Measurements from ENCODE around the gene P4HB. TPM values are rescaled to one million over a fixed set of nuclear protein-coding genes. Genes with fewer than 3 reads are reported as not detected.
A peak's percentile ranks its signal among the peaks of the same experiment; 100 is the strongest.

Gene P4HB
- total and polyA plus RNA-seq, 8 donors = 876 to 2,130 (median 1,346) TPM

DNA sequence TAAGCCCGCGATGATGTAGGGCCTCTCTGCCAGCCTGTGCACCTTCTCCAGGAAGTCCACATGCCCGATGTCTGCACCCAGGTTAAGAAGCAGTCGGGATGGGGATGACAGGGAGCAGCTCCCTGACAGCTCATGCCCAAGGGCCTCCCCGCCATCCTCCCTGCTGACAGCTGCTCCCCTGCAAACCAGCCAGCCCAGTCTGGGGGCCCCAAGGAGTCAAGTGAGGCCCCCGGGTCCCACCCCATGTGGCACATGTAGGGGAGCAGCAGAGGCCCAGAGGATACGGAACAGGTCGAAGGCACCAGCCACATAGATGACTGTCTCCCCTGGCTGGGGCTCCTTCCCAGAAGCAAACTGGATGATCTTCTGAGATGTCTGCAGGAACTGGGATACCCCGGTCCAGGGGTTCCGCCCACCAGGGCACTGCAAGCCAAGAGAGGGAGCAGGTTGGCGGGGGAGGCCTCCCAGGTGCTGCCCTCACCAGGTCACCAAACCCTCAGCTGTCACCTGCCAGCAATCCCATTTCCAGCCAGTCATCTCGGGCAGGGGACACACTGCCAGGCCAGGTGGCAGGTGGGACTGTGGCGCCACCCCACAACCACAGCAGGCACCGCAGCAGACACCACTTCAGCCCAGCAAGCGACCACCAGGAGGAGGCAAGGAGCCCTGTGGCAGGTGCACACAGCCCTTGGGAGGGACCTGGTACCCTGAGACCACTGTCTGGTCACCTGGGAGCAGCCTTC lies 46.3 kb upstream of the P4HB start:
- no peak for FAIRE-seq
- no peak overlapping the region for H3K27ac ChIP-seq
- no peak overlapping the region for H3K4me3 ChIP-seq
- peaks cover 5 to 13% (median 10%) of the 10 kb centered on the region in 3 donors for H3K4me1 ChIP-seq
- H3K27me3 ChIP-seq = no peaks in the 10 kb centered on the region
- ATAC-seq = no peak
- intact Hi-C loops (cut with DNase I) = no loop called here
- H3K36me3 ChIP-seq = no peaks in the 10 kb centered on the region
- DNase-seq = peak in 2 of 6 donors; percentile 23 to 70
- TF ChIP-seq, protein P1, sequence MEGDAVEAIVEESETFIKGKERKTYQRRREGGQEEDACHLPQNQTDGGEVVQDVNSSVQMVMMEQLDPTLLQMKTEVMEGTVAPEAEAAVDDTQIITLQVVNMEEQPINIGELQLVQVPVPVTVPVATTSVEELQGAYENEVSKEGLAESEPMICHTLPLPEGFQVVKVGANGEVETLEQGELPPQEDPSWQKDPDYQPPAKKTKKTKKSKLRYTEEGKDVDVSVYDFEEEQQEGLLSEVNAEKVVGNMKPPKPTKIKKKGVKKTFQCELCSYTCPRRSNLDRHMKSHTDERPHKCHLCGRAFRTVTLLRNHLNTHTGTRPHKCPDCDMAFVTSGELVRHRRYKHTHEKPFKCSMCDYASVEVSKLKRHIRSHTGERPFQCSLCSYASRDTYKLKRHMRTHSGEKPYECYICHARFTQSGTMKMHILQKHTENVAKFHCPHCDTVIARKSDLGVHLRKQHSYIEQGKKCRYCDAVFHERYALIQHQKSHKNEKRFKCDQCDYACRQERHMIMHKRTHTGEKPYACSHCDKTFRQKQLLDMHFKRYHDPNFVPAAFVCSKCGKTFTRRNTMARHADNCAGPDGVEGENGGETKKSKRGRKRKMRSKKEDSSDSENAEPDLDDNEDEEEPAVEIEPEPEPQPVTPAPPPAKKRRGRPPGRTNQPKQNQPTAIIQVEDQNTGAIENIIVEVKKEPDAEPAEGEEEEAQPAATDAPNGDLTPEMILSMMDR (IDR thresholded peaks at IDR 0.05) = no peak
- WGBS, 2 donors = 88 to 90% methylated on average over 11 to 15 of the region's 15 CpGs
- no peaks in the 10 kb centered on the region for H3K9me3 ChIP-seq

DNA sequence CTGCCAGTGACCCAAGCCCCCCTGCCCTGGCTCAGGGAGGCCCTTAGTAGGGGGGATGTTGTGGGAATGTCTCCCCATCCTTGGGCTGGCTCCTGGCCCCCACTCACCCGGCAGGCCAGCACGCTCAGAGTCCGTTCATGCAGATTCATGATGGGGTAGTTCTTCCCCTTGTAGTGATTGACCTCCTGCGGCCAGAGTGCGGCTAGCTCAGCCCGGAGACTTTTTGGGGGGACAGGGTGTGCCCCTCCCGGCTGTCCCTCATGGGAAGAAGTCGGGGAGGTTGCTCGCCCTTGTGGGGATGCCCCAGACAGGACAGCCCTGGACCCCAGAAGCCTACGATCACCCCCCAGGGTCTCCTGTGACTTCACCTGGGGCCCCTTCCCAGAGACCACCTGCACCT lies 45.7 kb upstream of the P4HB start:
- Histone ChIP-seq H3K36me3 (no peaks in the 10 kb centered on the region), H3K4me1 (peaks cover 5 to 13% (median 9%) of the 10 kb centered on the region in 3 donors), H3K9me3 (no peaks in the 10 kb centered on the region), H3K27me3 (no peaks in the 10 kb centered on the region), H3K4me3 (no peak overlapping the region), H3K27ac (no peak overlapping the region)
- WGBS, 2 donors = 95 to 96% methylated on average over 10 of the region's 10 CpGs
- no peak for FAIRE-seq
- ATAC-seq = no peak
- peak in 2 of 6 donors; percentile 27 to 54 for DNase-seq
- TF ChIP-seq, protein P1 (IDR thresholded peaks at IDR 0.05) = no peak
- intact Hi-C loops (cut with DNase I) = no loop called here

DNA sequence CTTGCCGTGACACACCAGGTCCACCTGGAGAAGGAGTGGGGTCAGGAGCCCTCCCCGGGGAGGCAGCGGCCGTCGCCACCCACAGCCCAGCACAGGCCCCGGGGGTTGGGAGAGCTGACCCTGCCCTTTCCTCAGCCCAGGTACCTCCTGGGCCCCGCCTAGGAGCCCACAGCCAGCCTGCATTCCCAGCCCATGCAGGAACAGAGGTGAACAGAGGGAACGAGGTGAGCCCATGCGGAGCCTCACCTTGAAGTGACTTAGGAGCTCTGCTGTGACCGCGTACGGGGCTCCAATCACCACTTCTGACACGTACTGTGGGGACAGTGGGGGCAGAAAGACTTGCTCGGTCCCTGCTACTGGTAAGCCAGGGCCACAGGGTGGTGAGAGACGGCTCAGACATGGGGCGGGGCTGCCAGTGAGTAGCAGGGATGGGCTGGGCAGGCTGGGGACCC lies 45.1 kb upstream of the P4HB start:
- Histone ChIP-seq H3K4me3 (no peak overlapping the region), H3K9me3 (no peaks in the 10 kb centered on the region), H3K36me3 (no peaks in the 10 kb centered on the region), H3K4me1 (peaks cover 5 to 13% (median 9%) of the 10 kb centered on the region in 3 donors), H3K27ac (no peak overlapping the region), H3K27me3 (no peaks in the 10 kb centered on the region)
- 93 to 96% methylated on average over 16 of the region's 16 CpGs for WGBS, 2 donors
- TF ChIP-seq, protein P1 (IDR thresholded peaks at IDR 0.05) = no peak
- ATAC-seq (no peak), FAIRE-seq (no peak), DNase-seq (peak in 1 of 6 donors; percentile 70)
- intact Hi-C loops (cut with DNase I) = no loop called here

DNA sequence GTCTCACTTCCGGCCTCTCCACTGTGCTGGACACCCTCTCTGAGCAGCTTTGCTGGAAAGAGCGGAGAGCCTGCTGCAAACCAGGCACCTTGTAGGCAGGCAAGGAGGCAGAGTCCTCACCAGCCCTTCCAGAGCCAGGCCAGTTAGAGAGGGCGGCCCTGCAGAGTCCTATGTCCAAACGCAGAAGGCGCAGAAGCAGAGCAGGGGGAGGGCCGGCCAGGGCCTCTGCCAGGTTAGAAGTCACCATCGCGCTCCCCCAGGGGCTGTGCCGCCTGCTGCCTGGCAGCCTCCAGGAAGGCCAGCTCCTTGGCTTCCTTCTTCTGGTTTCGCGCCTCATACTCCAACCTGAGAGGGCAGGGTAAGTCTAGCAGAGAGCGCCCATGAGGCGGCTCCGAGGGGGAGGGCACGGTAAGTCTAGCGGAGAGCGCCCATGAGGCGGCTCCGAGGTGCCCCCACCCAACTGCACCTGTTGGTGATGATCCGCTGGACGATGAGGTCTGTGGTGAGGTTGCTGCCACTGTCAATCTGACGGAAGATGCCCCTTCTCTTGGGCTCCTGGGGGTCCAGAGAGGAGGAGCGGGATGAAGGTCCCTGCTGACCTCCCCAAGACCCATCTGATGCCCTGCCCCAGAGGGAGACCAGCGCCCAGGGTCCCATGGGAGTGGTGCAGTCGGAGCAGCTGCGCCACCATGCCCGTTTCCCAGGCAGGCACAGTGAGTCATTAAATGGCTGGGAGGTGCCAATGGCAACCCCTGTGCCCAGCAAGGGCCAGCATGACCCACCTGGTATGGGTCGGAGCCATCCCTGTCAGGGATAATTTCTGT lies 44.5 kb upstream of the P4HB start:
- peaks cover 0 to 6% (median 3%) of the 10 kb centered on the region in 3 donors for H3K4me1 ChIP-seq
- FAIRE-seq (no peak), ATAC-seq (no peak), DNase-seq (peak in 2 of 6 donors; percentile 27 to 65)
- TF ChIP-seq, protein P1 (IDR thresholded peaks at IDR 0.05) = no peak
- H3K27ac ChIP-seq = no peak overlapping the region
- no peak overlapping the region for H3K4me3 ChIP-seq
- intact Hi-C loops (cut with DNase I) = no loop called here
- H3K9me3 ChIP-seq = no peaks in the 10 kb centered on the region
- H3K27me3 ChIP-seq = no peaks in the 10 kb centered on the region
- WGBS, 2 donors = 91 to 92% methylated on average over 28 of the region's 28 CpGs
- H3K36me3 ChIP-seq = no peaks in the 10 kb centered on the region

Data from pancreas (tissue), 10 donors.